OCI-LY1 (cell line): Measurements from ENCODE around the gene ASPG.

ENCODE experiments used
- H2AFZ ChIP-seq: fragments of 200-600 bp; sonication (generic), shearing (Covaris generic); 2 replicates; pipeline ENCODE4 v1.6.0; 2014; ENCODE audit warnings: antibody characterized with exemption, mild to moderate bottlenecking, low read length
- H3F3A ChIP-seq: fragments of 200-600 bp; sonication (generic), shearing (Covaris generic); 2 replicates; pipeline ENCODE4 v1.6.0; 2014; ENCODE audit warnings: mild to moderate bottlenecking, antibody characterized with exemption, low read length, moderate library complexity; ENCODE audit not compliant: insufficient read depth
- H3K27ac ChIP-seq: fragments of 200-600 bp; sonication (generic); 2 replicates; pipeline ENCODE4 v1.5.1; 2014; ENCODE audit warnings: low read length, mixed run types, mild to moderate bottlenecking, low read depth; ENCODE audit not compliant: poor library complexity, severe bottlenecking
- H3K27me3 ChIP-seq: fragments of 200-600 bp; sonication (generic); 2 replicates; pipeline ENCODE4 v1.6.0; 2014; ENCODE audit warnings: antibody characterized with exemption, mild to moderate bottlenecking, low read length, moderate library complexity; ENCODE audit not compliant: insufficient read depth
- H3K36me3 ChIP-seq: fragments of 200-600 bp; sonication (generic); 2 replicates; pipeline ENCODE4 v1.6.1; 2014; ENCODE audit warnings: mild to moderate bottlenecking, antibody characterized with exemption, low read length, moderate library complexity, mixed read lengths; ENCODE audit not compliant: insufficient read depth
- H3K4me1 ChIP-seq: fragments of 200-600 bp; sonication (generic); 2 replicates; pipeline ENCODE4 v1.5.1; 2014; ENCODE audit warnings: mild to moderate bottlenecking, low read length, moderate library complexity; ENCODE audit not compliant: insufficient read depth, severe bottlenecking
- H3K4me2 ChIP-seq: fragments of 200-600 bp; sonication (generic), shearing (Covaris generic); 2 replicates; pipeline ENCODE4 v1.6.1; 2014; ENCODE audit warnings: low read length
- H3K4me3 ChIP-seq: fragments of 200-600 bp; sonication (generic); 2 replicates; pipeline ENCODE4 v1.5.1; 2014; ENCODE audit warnings: low read length, low read depth, mild to moderate bottlenecking, mixed read lengths; ENCODE audit not compliant: poor library complexity, severe bottlenecking
- H3K79me2 ChIP-seq: fragments of 200-600 bp; shearing (Covaris generic); 2 replicates; pipeline ENCODE4 v1.6.1; 2016; ENCODE audit warnings: mixed run types, low read length, mixed read lengths; ENCODE audit not compliant: insufficient read depth
- H3K9ac ChIP-seq: fragments of 200-600 bp; sonication (generic), shearing (Covaris generic); 2 replicates; pipeline ENCODE4 v1.6.1; 2014; ENCODE audit warnings: mild to moderate bottlenecking, low read length, mixed read lengths
- H3K9me2 ChIP-seq: fragments of 200-600 bp; sonication (generic), shearing (Covaris generic); 2 replicates; pipeline ENCODE4 v1.6.1; 2014; ENCODE audit warnings: low read depth, mild to moderate bottlenecking, low read length, mixed read lengths
- H3K9me3 ChIP-seq: fragments of 200-600 bp; shearing (Covaris generic); 2 replicates; pipeline ENCODE4 v1.6.1; 2014; ENCODE audit warnings: low read length, mixed read lengths
- H4K20me1 ChIP-seq: fragments of 200-600 bp; sonication (generic), shearing (Covaris generic); 2 replicates; pipeline ENCODE4 v1.6.0; 2016; ENCODE audit warnings: mild to moderate bottlenecking, low read length; ENCODE audit not compliant: insufficient read depth
- EZH2 ChIP-seq: fragments of 200-600 bp; sonication (generic), shearing (Covaris generic); IDR thresholded peaks from 2 replicates; pipeline ENCODE4 v1.8.0; 2017; ENCODE audit warnings: borderline replicate concordance, mixed run types, mild to moderate bottlenecking, antibody characterized with exemption, low read length, moderate library complexity, mixed read lengths
- TF ChIP-seq, protein P1 (sequence below): fragments of 200-600 bp; sonication (generic), shearing (Covaris generic); IDR thresholded peaks from 2 replicates; pipeline ENCODE4 v1.5.1; 2017; ENCODE audit warnings: mild to moderate bottlenecking, antibody characterized with exemption, low read length, moderate library complexity, mixed read lengths

ASPG gene

DNA sequence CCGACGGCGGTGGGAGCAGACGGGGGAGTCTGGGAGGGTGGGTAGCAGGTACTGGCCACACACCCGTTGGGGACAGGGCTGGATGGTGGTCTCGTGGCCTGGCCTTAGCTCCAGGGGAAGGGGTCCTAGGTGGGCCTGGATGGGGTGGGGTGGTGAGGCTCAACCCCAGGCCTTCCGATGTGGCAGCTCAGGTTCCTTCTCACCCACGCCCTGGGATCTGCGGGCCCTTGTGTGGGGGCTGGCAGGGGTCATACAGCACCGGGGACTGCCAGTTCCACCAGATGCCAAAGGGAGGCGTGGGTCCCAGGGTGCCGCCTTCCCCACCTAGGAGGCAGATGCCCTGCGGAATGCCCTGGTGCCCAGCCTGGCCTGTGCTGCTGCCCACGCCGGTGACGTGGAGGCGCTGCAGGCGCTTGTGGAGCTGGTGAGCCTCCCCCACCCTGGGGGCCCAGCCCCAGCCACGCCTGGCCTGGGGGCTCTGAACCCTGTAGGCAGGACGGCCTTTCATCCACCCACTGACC is 21.0 kb downstream of the ASPG start:
- Histone ChIP-seq H3K9me2 (no peaks in the 10 kb centered on the region), H3F3A (no peaks in the 10 kb centered on the region), H3K36me3 (no peaks in the 10 kb centered on the region), H2AFZ (no peak overlapping the region), H3K4me2 (no peak overlapping the region), H3K9me3 (no peaks in the 10 kb centered on the region), H3K27ac (no peak overlapping the region), H4K20me1 (no peaks in the 10 kb centered on the region), H3K4me1 (no peaks in the 10 kb centered on the region), H3K9ac (no peak overlapping the region), H3K4me3 (no peak overlapping the region), H3K79me2 (no peaks in the 10 kb centered on the region), H3K27me3 (0 out of 2 replicates have a peak, but pooled peaks cover 6% of the 10 kb centered on the region)
- TF ChIP-seq EZH2: no peak
- TF ChIP-seq, protein P1, sequence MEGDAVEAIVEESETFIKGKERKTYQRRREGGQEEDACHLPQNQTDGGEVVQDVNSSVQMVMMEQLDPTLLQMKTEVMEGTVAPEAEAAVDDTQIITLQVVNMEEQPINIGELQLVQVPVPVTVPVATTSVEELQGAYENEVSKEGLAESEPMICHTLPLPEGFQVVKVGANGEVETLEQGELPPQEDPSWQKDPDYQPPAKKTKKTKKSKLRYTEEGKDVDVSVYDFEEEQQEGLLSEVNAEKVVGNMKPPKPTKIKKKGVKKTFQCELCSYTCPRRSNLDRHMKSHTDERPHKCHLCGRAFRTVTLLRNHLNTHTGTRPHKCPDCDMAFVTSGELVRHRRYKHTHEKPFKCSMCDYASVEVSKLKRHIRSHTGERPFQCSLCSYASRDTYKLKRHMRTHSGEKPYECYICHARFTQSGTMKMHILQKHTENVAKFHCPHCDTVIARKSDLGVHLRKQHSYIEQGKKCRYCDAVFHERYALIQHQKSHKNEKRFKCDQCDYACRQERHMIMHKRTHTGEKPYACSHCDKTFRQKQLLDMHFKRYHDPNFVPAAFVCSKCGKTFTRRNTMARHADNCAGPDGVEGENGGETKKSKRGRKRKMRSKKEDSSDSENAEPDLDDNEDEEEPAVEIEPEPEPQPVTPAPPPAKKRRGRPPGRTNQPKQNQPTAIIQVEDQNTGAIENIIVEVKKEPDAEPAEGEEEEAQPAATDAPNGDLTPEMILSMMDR: no peak

DNA sequence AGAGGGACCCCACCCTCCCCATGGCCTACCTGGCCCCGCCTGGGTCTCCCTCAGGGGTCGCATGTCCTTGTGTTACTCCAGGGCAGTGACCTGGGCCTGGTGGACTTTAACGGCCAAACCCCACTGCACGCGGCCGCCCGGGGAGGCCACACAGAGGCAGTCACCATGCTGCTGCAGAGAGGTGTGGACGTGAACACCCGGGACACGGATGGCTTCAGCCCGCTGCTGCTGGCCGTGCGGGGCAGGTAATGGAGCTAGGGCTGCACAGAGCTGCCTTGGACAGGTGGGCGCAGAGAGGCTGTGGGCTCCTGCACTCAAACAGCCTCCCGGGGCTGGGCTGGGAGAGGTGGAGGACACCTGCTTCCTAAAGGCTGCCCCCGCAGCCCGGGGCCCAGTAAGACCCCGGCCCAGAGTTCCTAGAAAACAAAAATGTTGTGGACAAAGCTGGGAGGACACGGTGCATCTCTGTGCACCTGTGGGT is 21.6 kb downstream of the ASPG start:
- no peak overlapping the region for H3K4me2 ChIP-seq
- no peaks in the 10 kb centered on the region for H3K9me2 ChIP-seq
- no peaks in the 10 kb centered on the region for H3F3A ChIP-seq
- H4K20me1 ChIP-seq: no peaks in the 10 kb centered on the region
- H3K36me3 ChIP-seq: no peaks in the 10 kb centered on the region
- H3K27ac ChIP-seq: no peak overlapping the region
- H3K4me3 ChIP-seq: no peak overlapping the region
- H3K27me3 ChIP-seq: no peaks in the 10 kb centered on the region
- no peaks in the 10 kb centered on the region for H3K4me1 ChIP-seq
- TF ChIP-seq, protein P1: no peak
- no peak for TF ChIP-seq EZH2
- H3K79me2 ChIP-seq: no peaks in the 10 kb centered on the region
- H3K9ac ChIP-seq: no peak overlapping the region
- no peak overlapping the region for H2AFZ ChIP-seq
- H3K9me3 ChIP-seq: no peaks in the 10 kb centered on the region

DNA sequence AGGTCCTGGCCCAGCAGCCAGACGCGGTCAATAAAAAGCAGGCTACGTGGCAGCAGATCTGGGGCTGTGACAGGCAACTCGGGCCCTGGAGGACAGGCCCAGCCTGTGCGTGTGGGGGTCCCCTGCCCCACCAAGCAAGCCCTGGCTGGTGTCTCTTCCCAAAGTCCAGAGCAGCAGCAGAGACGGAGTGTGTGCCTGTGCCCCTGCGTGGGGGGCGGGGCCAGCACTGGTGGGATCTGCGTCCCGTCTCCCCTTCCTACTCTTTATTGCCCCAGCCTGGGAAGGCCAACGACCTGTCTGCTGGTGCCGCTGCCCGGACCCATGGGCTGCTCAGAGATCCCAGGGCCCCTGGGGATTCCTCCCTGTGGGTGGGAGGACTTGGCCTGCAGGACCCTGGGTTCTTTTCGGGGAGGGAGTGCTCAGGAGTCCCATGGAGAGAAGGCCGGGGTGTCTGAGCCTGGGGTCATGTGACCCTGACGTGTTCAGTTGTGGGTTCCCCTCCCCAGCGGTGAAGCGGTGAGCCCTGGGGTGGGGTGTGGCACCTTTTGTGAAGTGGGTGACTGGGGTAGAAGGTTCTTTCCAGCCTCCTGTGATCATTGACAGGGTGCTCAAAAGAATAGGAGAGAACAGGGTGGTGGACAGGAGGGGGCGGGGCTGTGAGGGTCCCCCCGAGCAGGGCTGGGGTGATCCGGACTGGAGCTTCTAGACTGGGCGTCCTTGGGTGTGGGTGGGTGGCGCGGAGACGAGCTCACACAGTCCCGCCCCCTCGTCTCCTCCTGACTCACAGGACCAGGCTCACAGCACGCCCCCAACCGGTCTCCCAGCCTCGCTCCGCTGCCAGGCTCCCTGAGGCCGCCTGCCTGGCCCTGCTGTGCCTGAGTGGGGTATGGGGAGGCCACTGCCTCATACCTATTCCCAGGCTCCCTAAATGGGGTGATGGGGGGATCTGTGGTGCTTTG is 22.4 kb downstream of the ASPG start:
- H3K9me2 ChIP-seq: no peaks in the 10 kb centered on the region
- H3K9me3 ChIP-seq: no peaks in the 10 kb centered on the region
- no peaks in the 10 kb centered on the region for H3F3A ChIP-seq
- no peaks in the 10 kb centered on the region for H3K4me1 ChIP-seq
- H4K20me1 ChIP-seq: no peaks in the 10 kb centered on the region
- no peak overlapping the region for H3K4me3 ChIP-seq
- H2AFZ ChIP-seq: no peak overlapping the region
- no peak overlapping the region for H3K4me2 ChIP-seq
- H3K9ac ChIP-seq: no peak overlapping the region
- H3K27ac ChIP-seq: no peak overlapping the region
- no peaks in the 10 kb centered on the region for H3K36me3 ChIP-seq
- H3K79me2 ChIP-seq: no peaks in the 10 kb centered on the region
- TF ChIP-seq, protein P1: no peak
- TF ChIP-seq EZH2: no peak
- no peaks in the 10 kb centered on the region for H3K27me3 ChIP-seq
